ENCODE measurements around the gene LRRC46.

LRRC46 gene

GRCh38 chr17:47848198-47848513, 16.7 kb downstream of the LRRC46 start:
- no peak overlapping the region for H3K27ac ChIP-seq (ENCODE audit: low read depth, low read length)
- no peak overlapping the region for H3K4me3 ChIP-seq (ENCODE audit: low read depth in 1 of 5, low read length in 5 of 5)
- no peaks in the 10 kb centered on the region for H3K9me3 ChIP-seq (ENCODE audit: control insufficient read depth in 5 of 5, low read length in 5 of 5)
- no peaks in the 10 kb centered on the region for H3K36me3 ChIP-seq (ENCODE audit: control insufficient read depth in 5 of 5, insufficient read depth in 5 of 5, low read length in 5 of 5)
- H3K27me3 ChIP-seq (ENCODE audit: control insufficient read depth in 5 of 5, insufficient read depth in 4 of 5, low read length in 5 of 5), result peaks cover 36 to 68% (median 59%) of the 10 kb centered on the region in 5 donors
- peaks cover 0 to 18% (median 15%) of the 10 kb centered on the region in 5 donors for H3K4me1 ChIP-seq (ENCODE audit: control insufficient read depth in 5 of 5, insufficient read depth in 5 of 5, low read length in 5 of 5)
- no peak overlapping the region for H3K9ac ChIP-seq (ENCODE audit: low read length in 5 of 5)

GRCh38 chr17:47850373-47850691, 18.9 kb downstream of the LRRC46 start:
- Histone ChIP-seq H3K36me3 (ENCODE audit: control insufficient read depth in 5 of 5, insufficient read depth in 5 of 5, low read length in 5 of 5) (no peaks in the 10 kb centered on the region), H3K4me3 (ENCODE audit: low read depth in 1 of 5, low read length in 5 of 5) (peak overlapping the region in 2 of 5 donors; percentile 37 to 45), H3K9me3 (ENCODE audit: control insufficient read depth in 5 of 5, low read length in 5 of 5) (no peaks in the 10 kb centered on the region), H3K4me1 (ENCODE audit: control insufficient read depth in 5 of 5, insufficient read depth in 5 of 5, low read length in 5 of 5) (peaks cover 0 to 18% (median 15%) of the 10 kb centered on the region in 5 donors), H3K27me3 (ENCODE audit: control insufficient read depth in 5 of 5, insufficient read depth in 4 of 5, low read length in 5 of 5) (peaks cover 52 to 87% (median 75%) of the 10 kb centered on the region in 5 donors), H3K9ac (ENCODE audit: low read length in 5 of 5) (peak overlapping the region in 2 of 5 donors; percentile 11 to 53), H3K27ac (ENCODE audit: low read depth, low read length) (no peak overlapping the region)

- H3K9ac ChIP-seq (ENCODE audit: low read length in 5 of 5), result peak within 1 kb of the TSS in 2 of 5 donors; percentile 11 to 53
- peak within 1 kb of the TSS in 3 of 5 donors; percentile 24 to 45 (median 37) for H3K4me3 ChIP-seq (ENCODE audit: low read depth in 1 of 5, low read length in 5 of 5)
- peaks cover 0 to 24% (median 19%) of the 10 kb centered on the region in 5 donors for H3K4me1 ChIP-seq (ENCODE audit: control insufficient read depth in 5 of 5, insufficient read depth in 5 of 5, low read length in 5 of 5)
- H3K27ac ChIP-seq (ENCODE audit: low read depth, low read length), result no peak within 1 kb of the TSS
- H3K27me3 ChIP-seq (ENCODE audit: control insufficient read depth in 5 of 5, insufficient read depth in 4 of 5, low read length in 5 of 5), result peaks cover 52 to 86% (median 78%) of the 10 kb centered on the region in 5 donors
- H3K9me3 ChIP-seq (ENCODE audit: control insufficient read depth in 5 of 5, low read length in 5 of 5), result no peaks in the 10 kb centered on the region
- H3K36me3 ChIP-seq (ENCODE audit: control insufficient read depth in 5 of 5, insufficient read depth in 5 of 5, low read length in 5 of 5), result no peaks in the 10 kb centered on the region
Observed at GRCh38 chr17:47850692-47851573, 19.5 kb downstream of the LRRC46 start, which contains the start of gene SP6. SP6 (minus strand) TSS chr17:47851163; CDS start chr17:47848429, 2,734 bp downstream.

- Histone ChIP-seq H3K4me3 (ENCODE audit: low read depth in 1 of 5, low read length in 5 of 5) (no peak overlapping the region), H3K27ac (ENCODE audit: low read depth, low read length) (no peak overlapping the region), H3K27me3 (ENCODE audit: control insufficient read depth in 5 of 5, insufficient read depth in 4 of 5, low read length in 5 of 5) (peaks cover 48 to 80% (median 77%) of the 10 kb centered on the region in 5 donors), H3K4me1 (ENCODE audit: control insufficient read depth in 5 of 5, insufficient read depth in 5 of 5, low read length in 5 of 5) (peaks cover 0 to 32% (median 20%) of the 10 kb centered on the region in 5 donors), H3K9me3 (ENCODE audit: control insufficient read depth in 5 of 5, low read length in 5 of 5) (no peaks in the 10 kb centered on the region), H3K36me3 (ENCODE audit: control insufficient read depth in 5 of 5, insufficient read depth in 5 of 5, low read length in 5 of 5) (no peaks in the 10 kb centered on the region), H3K9ac (ENCODE audit: low read length in 5 of 5) (no peak overlapping the region)
Observed at GRCh38 chr17:47851764-47852112, 20.3 kb downstream of the LRRC46 start.

GRCh38 chr17:47852113-47852949, 20.9 kb downstream of the LRRC46 start:
- Histone ChIP-seq H3K4me1 (ENCODE audit: control insufficient read depth in 5 of 5, insufficient read depth in 5 of 5, low read length in 5 of 5) (peaks cover 0 to 28% (median 18%) of the 10 kb centered on the region in 5 donors), H3K4me3 (ENCODE audit: low read depth in 1 of 5, low read length in 5 of 5) (no peak overlapping the region), H3K27me3 (ENCODE audit: control insufficient read depth in 5 of 5, insufficient read depth in 4 of 5, low read length in 5 of 5) (peaks cover 43 to 79% (median 72%) of the 10 kb centered on the region in 5 donors), H3K9me3 (ENCODE audit: control insufficient read depth in 5 of 5, low read length in 5 of 5) (no peaks in the 10 kb centered on the region), H3K27ac (ENCODE audit: low read depth, low read length) (no peak overlapping the region), H3K36me3 (ENCODE audit: control insufficient read depth in 5 of 5, insufficient read depth in 5 of 5, low read length in 5 of 5) (no peaks in the 10 kb centered on the region), H3K9ac (ENCODE audit: low read length in 5 of 5) (no peak overlapping the region)

GRCh38 chr17:47853616-47854015, 22.1 kb downstream of the LRRC46 start:
- Histone ChIP-seq H3K27me3 (ENCODE audit: control insufficient read depth in 5 of 5, insufficient read depth in 4 of 5, low read length in 5 of 5) (peaks cover 30 to 72% (median 62%) of the 10 kb centered on the region in 5 donors), H3K27ac (ENCODE audit: low read depth, low read length) (no peak overlapping the region)

GRCh38 chr17:47855737-47856136, 24.3 kb downstream of the LRRC46 start:
- Histone ChIP-seq H3K27ac (ENCODE audit: low read depth, low read length) (no peak overlapping the region), H3K4me3 (ENCODE audit: low read depth in 1 of 5, low read length in 5 of 5) (no peak overlapping the region), H3K9me3 (ENCODE audit: control insufficient read depth in 5 of 5, low read length in 5 of 5) (no peaks in the 10 kb centered on the region), H3K9ac (ENCODE audit: low read length in 5 of 5) (no peak overlapping the region), H3K36me3 (ENCODE audit: control insufficient read depth in 5 of 5, insufficient read depth in 5 of 5, low read length in 5 of 5) (no peaks in the 10 kb centered on the region), H3K4me1 (ENCODE audit: control insufficient read depth in 5 of 5, insufficient read depth in 5 of 5, low read length in 5 of 5) (peaks cover 0 to 22% (median 10%) of the 10 kb centered on the region in 5 donors), H3K27me3 (ENCODE audit: control insufficient read depth in 5 of 5, insufficient read depth in 4 of 5, low read length in 5 of 5) (peaks cover 25 to 64% (median 41%) of the 10 kb centered on the region in 5 donors)

More at GRCh38 chr17:47853616-47854015, 22.1 kb downstream of the LRRC46 start:
- no peak overlapping the region for H3K4me3 ChIP-seq (ENCODE audit: low read depth in 1 of 5, low read length in 5 of 5)
- H3K4me1 ChIP-seq (ENCODE audit: control insufficient read depth in 5 of 5, insufficient read depth in 5 of 5, low read length in 5 of 5), result peaks cover 0 to 26% (median 13%) of the 10 kb centered on the region in 5 donors
- no peaks in the 10 kb centered on the region for H3K9me3 ChIP-seq (ENCODE audit: control insufficient read depth in 5 of 5, low read length in 5 of 5)
- H3K9ac ChIP-seq (ENCODE audit: low read length in 5 of 5), result no peak overlapping the region
- no peaks in the 10 kb centered on the region for H3K36me3 ChIP-seq (ENCODE audit: control insufficient read depth in 5 of 5, insufficient read depth in 5 of 5, low read length in 5 of 5)

GRCh38 chr17:47856830-47857229, 25.4 kb downstream of the LRRC46 start:
- H3K27me3 ChIP-seq (ENCODE audit: control insufficient read depth in 5 of 5, insufficient read depth in 4 of 5, low read length in 5 of 5), result peaks cover 23 to 62% (median 37%) of the 10 kb centered on the region in 5 donors

GRCh38 chr17:47857551-47858455, 26.3 kb downstream of the LRRC46 start:
- no peak overlapping the region for H3K9ac ChIP-seq (ENCODE audit: low read length in 5 of 5)
- no peak overlapping the region for H3K4me3 ChIP-seq (ENCODE audit: low read depth in 1 of 5, low read length in 5 of 5)
- peaks cover 14 to 52% (median 32%) of the 10 kb centered on the region in 5 donors for H3K27me3 ChIP-seq (ENCODE audit: control insufficient read depth in 5 of 5, insufficient read depth in 4 of 5, low read length in 5 of 5)
- H3K27ac ChIP-seq (ENCODE audit: low read depth, low read length), result no peak overlapping the region
- H3K9me3 ChIP-seq (ENCODE audit: control insufficient read depth in 5 of 5, low read length in 5 of 5), result no peaks in the 10 kb centered on the region
- H3K4me1 ChIP-seq (ENCODE audit: control insufficient read depth in 5 of 5, insufficient read depth in 5 of 5, low read length in 5 of 5), result peaks cover 0 to 15% (median 2%) of the 10 kb centered on the region in 5 donors
- H3K36me3 ChIP-seq (ENCODE audit: control insufficient read depth in 5 of 5, insufficient read depth in 5 of 5, low read length in 5 of 5), result no peaks in the 10 kb centered on the region

More at GRCh38 chr17:47856830-47857229, 25.4 kb downstream of the LRRC46 start:
- H3K9ac ChIP-seq (ENCODE audit: low read length in 5 of 5), result no peak overlapping the region
- no peak overlapping the region for H3K4me3 ChIP-seq (ENCODE audit: low read depth in 1 of 5, low read length in 5 of 5)
- H3K27ac ChIP-seq (ENCODE audit: low read depth, low read length), result no peak overlapping the region
- H3K9me3 ChIP-seq (ENCODE audit: control insufficient read depth in 5 of 5, low read length in 5 of 5), result no peaks in the 10 kb centered on the region
- no peaks in the 10 kb centered on the region for H3K36me3 ChIP-seq (ENCODE audit: control insufficient read depth in 5 of 5, insufficient read depth in 5 of 5, low read length in 5 of 5)
- peaks cover 0 to 15% (median 2%) of the 10 kb centered on the region in 5 donors for H3K4me1 ChIP-seq (ENCODE audit: control insufficient read depth in 5 of 5, insufficient read depth in 5 of 5, low read length in 5 of 5)
